ENCODE measurements around the gene SMAD9.

SMAD9 gene

DNA sequence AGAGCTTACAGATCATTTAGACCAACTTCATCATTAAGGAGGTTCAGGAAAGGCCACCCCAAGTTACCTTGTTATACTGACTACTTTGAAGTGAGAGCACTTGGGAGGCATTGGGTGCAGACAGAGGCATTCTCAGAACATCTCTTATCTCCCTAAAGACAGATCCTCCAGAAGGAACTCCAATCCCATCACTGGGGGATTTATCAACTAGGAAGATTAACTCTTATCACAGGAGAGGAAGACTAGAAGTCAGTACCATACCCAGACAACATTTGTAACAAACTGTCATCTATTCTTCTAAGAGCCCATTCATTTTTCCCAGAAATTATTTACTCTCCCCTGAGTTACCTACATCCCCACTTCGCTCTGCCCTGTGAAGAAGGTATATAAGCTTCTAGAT lies 106.8 kb downstream of the SMAD9 start:
- no peaks in the 10 kb centered on the region for H3K4me1 ChIP-seq (ENCODE audit: control insufficient read depth, insufficient read depth, low read length)
- H3K4me3 ChIP-seq (ENCODE audit: low read length): no peak overlapping the region
- no peak overlapping the region for H3K9ac ChIP-seq (ENCODE audit: low read length)
- no peaks in the 10 kb centered on the region for H3K36me3 ChIP-seq (ENCODE audit: control insufficient read depth, insufficient read depth, low read length, severe bottlenecking)
- no peaks in the 10 kb centered on the region for H3K9me3 ChIP-seq (ENCODE audit: control insufficient read depth, low read length)
- peaks cover 9% of the 10 kb centered on the region for H3K27me3 ChIP-seq (replicated peaks; ENCODE audit: control insufficient read depth, insufficient read depth, low read length)
- no peak for DNase-seq (ENCODE audit: low read depth)

DNA sequence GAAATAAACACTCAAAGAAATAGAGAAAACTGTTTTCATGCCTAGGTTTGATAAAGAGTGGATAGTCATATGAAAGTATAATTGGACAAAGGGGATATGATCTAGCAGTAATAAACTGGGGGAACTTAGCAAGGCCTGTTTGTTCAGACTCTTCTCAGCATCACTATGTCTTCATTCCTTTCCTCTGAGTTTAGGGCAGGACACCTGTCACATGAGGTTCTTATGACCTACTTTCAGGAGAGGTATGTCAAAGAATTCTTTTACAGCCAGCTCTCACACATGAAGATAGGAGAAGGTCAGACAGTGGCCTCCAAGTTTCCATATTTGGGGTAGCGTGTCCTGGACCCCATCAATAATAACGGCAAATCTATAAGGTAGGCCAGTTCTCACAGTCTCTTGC lies 112.4 kb downstream of the SMAD9 start:
- no peaks in the 10 kb centered on the region for H3K36me3 ChIP-seq (ENCODE audit: control insufficient read depth, insufficient read depth, low read length, severe bottlenecking)
- H3K9me3 ChIP-seq (ENCODE audit: control insufficient read depth, low read length): no peaks in the 10 kb centered on the region
- no peak overlapping the region for H3K4me3 ChIP-seq (ENCODE audit: low read length)
- H3K4me1 ChIP-seq (ENCODE audit: control insufficient read depth, insufficient read depth, low read length): no peaks in the 10 kb centered on the region
- DNase-seq (ENCODE audit: low read depth): no peak
- H3K9ac ChIP-seq (ENCODE audit: low read length): no peak overlapping the region
- H3K27me3 ChIP-seq (replicated peaks; ENCODE audit: control insufficient read depth, insufficient read depth, low read length): peaks cover 14% of the 10 kb centered on the region

DNA sequence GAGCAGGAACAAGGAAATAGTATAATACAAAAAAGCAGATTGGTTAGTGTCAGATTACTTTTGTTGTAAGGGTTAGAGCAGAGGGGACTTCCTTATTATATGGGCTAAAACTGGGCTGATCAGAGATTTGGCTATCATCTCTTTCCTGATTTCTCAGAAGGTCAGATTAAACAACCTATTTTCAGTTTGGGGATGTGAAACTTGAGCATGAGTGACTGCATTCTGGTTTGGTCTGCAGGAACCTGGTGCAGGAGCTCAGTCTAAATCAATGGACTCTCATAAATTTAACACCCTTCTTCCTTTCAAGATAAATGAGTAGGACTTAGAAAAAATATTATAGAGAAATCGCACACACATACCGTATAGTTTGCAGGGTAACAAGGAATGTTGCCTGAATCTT lies 113.9 kb downstream of the SMAD9 start:
- H3K4me1 ChIP-seq (ENCODE audit: control insufficient read depth, insufficient read depth, low read length): no peaks in the 10 kb centered on the region
- H3K27me3 ChIP-seq (replicated peaks; ENCODE audit: control insufficient read depth, insufficient read depth, low read length): peaks cover 9% of the 10 kb centered on the region
- H3K9ac ChIP-seq (ENCODE audit: low read length): no peak overlapping the region
- no peaks in the 10 kb centered on the region for H3K36me3 ChIP-seq (ENCODE audit: control insufficient read depth, insufficient read depth, low read length, severe bottlenecking)
- no peaks in the 10 kb centered on the region for H3K9me3 ChIP-seq (ENCODE audit: control insufficient read depth, low read length)
- no peak overlapping the region for H3K4me3 ChIP-seq (ENCODE audit: low read length)
- no peak for DNase-seq (ENCODE audit: low read depth)

DNA sequence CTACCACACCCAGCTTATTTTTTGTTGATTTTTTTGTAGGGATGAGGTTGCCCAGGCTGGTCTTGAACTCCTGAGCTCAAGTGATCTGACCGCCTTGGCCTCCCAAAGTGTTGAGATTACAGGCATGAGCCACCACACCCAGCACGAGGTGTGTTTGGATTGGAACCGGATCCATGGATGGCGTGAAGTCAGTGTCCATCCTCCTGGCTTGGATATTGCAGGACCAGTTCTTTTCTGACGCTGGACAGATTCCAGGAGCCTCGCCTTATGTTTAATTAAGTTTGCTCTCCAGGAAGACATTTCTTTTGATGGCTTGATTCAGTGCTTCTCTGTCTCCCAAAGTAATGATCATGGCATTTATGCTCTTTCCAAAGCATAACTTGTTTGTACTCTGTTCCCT lies 115.5 kb downstream of the SMAD9 start:
- Histone ChIP-seq H3K4me1 (ENCODE audit: control insufficient read depth, insufficient read depth, low read length) (no peaks in the 10 kb centered on the region), H3K9ac (ENCODE audit: low read length) (no peak overlapping the region), H3K27me3 (replicated peaks; ENCODE audit: control insufficient read depth, insufficient read depth, low read length) (peaks cover 5% of the 10 kb centered on the region), H3K9me3 (ENCODE audit: control insufficient read depth, low read length) (no peaks in the 10 kb centered on the region), H3K4me3 (ENCODE audit: low read length) (no peak overlapping the region), H3K36me3 (ENCODE audit: control insufficient read depth, insufficient read depth, low read length, severe bottlenecking) (no peaks in the 10 kb centered on the region)
- no peak for DNase-seq (ENCODE audit: low read depth)

DNA sequence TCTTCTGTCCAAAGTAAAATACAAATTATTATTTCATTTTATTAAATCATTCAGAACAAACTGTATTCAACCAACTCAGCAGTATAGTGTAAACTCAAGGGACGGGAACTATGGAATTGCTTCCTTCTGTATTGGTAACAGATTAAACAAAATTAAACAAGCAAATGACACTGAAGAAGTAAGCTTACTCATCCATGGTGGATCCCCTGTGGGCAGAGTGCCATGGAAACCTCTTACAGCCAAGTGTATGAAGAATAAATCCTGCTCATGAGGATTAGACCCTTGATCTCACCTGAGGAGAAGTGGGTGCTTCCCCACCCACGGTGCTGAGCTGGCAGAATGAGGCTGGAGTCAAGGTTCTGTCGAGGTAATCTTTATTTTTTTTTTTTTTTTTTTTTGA lies 119.0 kb downstream of the SMAD9 start:
- no peaks in the 10 kb centered on the region for H3K4me1 ChIP-seq (ENCODE audit: control insufficient read depth, insufficient read depth, low read length)
- DNase-seq (ENCODE audit: low read depth): no peak
- no peak overlapping the region for H3K4me3 ChIP-seq (ENCODE audit: low read length)
- H3K36me3 ChIP-seq (ENCODE audit: control insufficient read depth, insufficient read depth, low read length, severe bottlenecking): no peaks in the 10 kb centered on the region
- no peak overlapping the region for H3K9ac ChIP-seq (ENCODE audit: low read length)
- peaks cover 9% of the 10 kb centered on the region for H3K27me3 ChIP-seq (replicated peaks; ENCODE audit: control insufficient read depth, insufficient read depth, low read length)
- H3K9me3 ChIP-seq (ENCODE audit: control insufficient read depth, low read length): no peaks in the 10 kb centered on the region

DNA sequence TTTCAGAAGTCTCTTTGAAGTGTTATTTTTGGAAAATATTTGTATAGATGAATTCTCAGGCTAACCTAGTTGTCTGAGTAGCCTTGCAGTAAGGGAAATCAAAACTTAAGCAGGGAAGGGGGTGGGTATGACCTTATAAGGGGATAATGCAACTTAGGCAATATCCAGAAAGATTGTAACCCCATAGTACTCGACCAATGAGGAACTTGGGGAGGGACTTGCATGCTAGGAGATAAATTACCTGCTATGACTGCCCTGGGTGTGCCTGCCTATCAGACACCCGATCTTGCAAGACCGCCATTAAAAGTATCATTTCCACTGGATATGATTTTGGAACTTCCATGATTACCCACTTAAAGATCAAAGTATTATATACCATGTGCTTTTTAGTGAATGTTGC lies 124.0 kb downstream of the SMAD9 start:
- Histone ChIP-seq H3K4me3 (ENCODE audit: low read length) (no peak overlapping the region), H3K9ac (ENCODE audit: low read length) (no peak overlapping the region), H3K4me1 (ENCODE audit: control insufficient read depth, insufficient read depth, low read length) (no peaks in the 10 kb centered on the region), H3K27me3 (replicated peaks; ENCODE audit: control insufficient read depth, insufficient read depth, low read length) (peaks cover 4% of the 10 kb centered on the region), H3K36me3 (ENCODE audit: control insufficient read depth, insufficient read depth, low read length, severe bottlenecking) (no peaks in the 10 kb centered on the region), H3K9me3 (ENCODE audit: control insufficient read depth, low read length) (no peaks in the 10 kb centered on the region)
- no peak for DNase-seq (ENCODE audit: low read depth)

DNA sequence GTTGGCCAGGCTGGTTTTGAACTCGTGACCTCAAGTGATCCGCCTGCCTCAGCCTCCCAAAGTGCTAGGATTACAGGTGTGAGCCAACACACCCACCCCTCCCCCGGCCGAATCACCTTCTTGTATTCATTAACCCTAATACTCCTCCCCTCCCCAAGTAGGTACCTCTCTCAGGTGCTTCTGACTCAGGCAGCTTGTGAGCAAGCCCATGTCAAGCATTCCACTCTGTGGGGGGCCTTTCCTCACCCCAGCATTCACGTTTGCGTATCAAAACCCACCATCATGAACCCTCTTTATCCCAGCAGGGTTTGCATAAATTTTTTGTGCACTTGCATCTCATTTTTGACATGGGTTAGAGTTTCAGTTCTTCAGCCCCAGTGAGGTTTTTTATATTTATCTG lies 124.6 kb downstream of the SMAD9 start:
- H3K9me3 ChIP-seq (ENCODE audit: control insufficient read depth, low read length): no peaks in the 10 kb centered on the region
- no peaks in the 10 kb centered on the region for H3K36me3 ChIP-seq (ENCODE audit: control insufficient read depth, insufficient read depth, low read length, severe bottlenecking)
- no peak for DNase-seq (ENCODE audit: low read depth)
- H3K4me3 ChIP-seq (ENCODE audit: low read length): no peak overlapping the region
- no peak overlapping the region for H3K9ac ChIP-seq (ENCODE audit: low read length)
- peaks cover 4% of the 10 kb centered on the region for H3K27me3 ChIP-seq (replicated peaks; ENCODE audit: control insufficient read depth, insufficient read depth, low read length)
- no peaks in the 10 kb centered on the region for H3K4me1 ChIP-seq (ENCODE audit: control insufficient read depth, insufficient read depth, low read length)

Data from adipocyte (in vitro differentiated cells).